Measurements from ENCODE around the gene DCC.

DCC gene

GRCh38 chr18:52610451-52611115 lies 270.6 kb downstream of the DCC start:
- no peak for DNase-seq

DNA sequence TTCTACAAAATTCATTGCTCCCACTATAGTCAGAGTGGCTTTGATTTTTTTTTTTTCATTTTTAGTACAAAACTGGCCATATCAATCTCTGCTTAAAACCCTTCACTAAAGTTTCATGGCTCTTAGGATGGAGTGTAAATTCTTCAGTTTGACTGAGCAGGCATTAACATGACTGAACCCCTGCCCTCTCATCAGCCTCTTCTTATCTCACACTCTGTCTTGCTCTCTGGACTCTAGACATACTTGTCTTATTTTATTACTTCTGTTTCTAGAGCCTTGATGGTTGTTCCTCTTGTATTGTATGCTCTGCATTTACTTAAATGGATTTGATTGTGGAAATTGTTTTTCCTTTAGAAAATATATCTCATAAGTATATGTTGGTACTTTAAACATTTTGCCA lies 272.4 kb downstream of the DCC start:
- DNase-seq, result no peak

DNA sequence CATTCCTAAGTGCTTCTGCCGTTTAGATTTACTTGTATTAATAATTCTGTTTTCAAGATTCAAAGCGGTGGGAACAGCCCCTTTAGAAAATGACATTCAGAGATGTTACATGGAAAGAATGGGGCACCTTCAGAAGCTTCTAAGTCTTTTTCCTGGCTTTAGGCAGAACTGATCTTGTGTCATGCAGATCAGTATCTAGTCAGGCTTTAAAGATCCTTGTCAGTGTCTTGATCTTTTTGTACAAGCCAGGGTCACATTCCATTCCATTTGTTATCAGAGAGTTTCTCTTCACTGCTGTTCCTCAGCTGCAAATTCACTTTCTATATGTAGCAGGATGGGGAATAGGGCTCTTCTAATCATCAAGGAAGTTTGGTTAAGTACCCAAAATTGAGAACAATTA lies 275.3 kb downstream of the DCC start:
- no peak for DNase-seq

DNA sequence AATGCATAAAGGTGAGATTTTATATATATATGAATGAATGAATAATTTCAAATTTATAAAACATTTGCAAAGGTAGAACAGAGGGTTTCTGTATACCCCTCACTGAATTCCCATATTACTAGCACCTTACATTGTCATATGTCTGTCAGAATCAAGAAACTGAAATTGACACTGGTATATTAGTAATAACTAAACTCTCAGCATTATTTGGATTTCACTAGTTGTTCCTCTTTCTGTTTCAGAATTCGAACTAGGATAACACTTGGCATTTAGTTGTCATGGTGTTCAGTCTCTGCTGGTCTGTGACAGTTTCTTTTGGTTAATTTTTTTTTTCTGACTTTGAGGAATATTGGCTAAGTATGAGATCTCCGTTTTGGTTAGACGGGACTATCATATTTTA lies 275.9 kb downstream of the DCC start:
- DNase-seq, result no peak

DNA sequence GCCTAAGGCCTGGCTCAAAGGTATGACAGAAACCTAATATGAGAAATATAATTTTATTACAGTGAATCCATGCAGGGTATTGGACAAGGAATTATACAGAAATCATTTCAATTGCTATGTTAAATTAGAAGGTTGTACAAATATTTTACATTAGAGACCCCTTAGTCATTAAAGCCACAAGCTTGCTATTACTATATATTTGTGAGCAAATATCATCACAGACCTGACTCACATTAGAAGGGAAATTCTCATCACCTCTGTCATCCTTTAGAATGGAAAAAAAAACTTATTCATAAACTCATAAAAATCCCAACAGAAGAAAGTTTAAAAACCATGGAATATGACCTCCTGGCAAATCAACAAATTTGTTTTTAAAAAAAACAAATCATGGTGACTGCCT lies 277.9 kb downstream of the DCC start:
- no peak for DNase-seq

- no peak for DNase-seq
Measured at GRCh38 chr18:52620926-52621439, 281.0 kb downstream of the DCC start.

DNA sequence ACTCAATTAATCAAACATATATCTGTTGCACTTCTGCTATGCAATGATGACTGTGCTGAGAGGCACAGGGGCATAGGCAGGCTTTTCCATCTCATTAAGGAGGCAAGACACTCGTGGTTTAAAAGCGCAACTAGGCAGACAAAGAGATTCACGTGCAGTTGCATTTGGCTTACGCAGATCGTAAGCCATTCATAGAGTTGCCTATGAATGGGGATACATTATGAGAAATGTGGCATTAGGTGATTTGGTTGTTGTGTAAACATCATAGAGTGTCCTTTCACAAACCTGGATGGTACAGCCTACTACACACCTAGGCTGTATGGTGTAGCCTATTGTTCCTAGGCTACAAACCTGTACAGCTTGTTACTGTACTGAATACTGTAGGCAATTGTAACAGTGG lies 284.7 kb downstream of the DCC start:
- DNase-seq, result no peak

DNA sequence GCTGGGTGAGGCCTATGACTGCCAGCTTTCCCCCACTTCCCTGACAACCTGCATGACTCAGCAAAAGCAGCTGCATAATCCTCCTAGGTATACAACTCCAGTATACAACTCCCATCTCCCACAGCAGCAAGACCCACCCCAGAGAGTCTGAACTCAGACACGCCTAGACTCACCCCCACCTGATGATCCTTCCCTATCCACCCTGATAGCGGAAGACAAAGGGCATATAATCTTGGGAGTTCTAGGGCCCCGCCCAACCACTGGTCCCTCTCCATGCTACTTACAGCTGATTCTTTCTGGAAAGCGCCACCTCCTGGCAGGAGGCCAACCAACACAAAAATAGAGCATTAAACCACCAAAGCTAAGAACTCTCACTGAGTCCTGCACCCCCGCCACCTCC lies 296.5 kb downstream of the DCC start:
- DNase-seq, result no peak

DNA sequence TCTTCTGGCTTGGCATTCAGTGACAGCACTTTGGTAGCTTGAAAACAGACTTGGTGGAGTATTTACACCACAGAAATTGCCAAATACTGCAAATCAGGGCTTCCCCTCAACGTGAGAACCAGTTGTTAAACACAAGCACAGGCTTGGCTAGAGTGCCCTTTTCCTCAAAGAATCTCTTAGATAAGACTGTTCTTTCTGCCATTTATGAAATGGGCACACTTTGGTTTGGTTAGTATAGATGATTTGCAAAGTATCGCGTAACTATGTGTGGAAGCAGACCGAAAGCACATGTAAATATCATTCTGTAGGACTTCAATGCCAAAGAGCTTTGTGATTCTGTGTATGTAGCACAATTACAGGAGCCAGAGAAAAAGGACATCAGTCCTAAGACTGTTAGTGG lies 308.2 kb downstream of the DCC start:
- DNase-seq, result no peak

DNA sequence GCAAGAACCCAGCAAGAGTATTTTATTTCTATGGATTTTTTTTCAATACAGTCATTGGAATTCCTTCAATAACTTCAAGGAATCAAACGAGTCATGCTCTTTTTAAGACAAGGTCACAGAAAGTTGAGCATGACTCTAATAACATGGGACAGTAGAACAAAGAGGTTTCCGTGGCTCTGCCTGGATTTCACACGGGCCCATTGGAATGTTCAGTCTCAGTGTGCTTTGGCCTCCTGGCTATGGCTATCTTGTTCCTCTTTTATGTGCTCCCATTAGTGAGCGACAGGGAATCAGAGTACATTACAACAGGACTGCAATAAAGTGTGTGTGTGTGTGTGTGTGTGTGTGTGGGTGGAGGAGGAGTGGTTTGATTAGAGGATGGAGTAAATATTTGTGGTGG lies 312.4 kb downstream of the DCC start:
- no peak for DNase-seq

DNA sequence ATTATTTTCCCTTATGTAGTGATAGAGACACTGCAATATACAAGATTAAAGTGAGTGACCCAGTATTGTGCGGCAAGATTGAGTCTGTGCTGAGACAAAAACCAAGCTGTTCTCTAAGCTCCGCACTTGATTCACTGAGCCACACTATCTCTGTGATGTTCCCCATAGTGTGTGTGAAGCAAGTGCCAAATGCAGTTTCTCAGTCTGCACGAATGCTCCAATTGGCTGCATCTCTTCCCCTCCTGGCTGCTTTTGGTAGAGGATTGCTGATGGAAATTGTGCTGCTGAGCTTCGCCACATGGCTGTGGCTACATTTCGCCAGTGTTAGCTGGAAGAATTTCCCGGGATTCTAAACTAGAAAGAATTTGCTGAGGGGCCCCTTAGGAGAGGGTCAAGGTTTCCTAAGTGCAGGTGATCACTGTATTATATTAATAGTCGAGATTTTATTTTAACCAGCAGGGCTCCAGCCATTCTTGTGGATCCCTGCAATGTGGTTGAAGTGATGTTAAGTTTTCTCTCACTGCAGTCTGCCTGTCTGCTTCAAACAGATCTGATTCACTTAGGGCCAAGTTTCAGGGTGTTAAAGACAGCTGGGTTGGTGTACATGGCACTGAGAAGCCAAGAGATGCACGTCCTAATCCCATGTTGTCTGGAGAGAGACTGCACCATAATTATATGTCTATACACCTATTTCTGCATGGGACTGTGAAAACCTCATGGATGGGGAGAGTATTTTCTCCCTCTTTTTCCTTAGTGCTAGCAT lies 317.2 kb downstream of the DCC start:
- no peak for DNase-seq

GRCh38 chr18:52667463-52668065 lies 327.6 kb downstream of the DCC start:
- no peak for DNase-seq

GRCh38 chr18:52670896-52671295 lies 330.9 kb downstream of the DCC start:
- DNase-seq, result no peak

DNA sequence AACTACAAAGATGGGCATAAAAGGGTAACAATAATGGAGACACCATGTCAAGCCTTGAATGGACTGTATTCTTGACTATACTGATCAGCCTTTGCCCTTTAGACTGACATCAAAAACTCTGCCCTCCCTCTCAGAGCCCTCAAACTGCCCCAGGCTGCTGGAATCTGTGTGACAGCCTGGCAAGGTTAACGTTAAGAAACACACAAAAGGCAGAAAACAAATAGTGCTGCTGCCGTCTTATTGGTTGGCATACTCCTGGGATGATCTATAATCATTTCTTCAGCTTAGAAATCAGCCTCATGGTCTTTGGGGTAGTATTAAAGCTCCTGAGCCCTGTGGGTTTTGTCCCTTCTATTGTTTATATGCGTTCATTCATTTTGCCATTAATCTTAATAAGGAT lies 338.0 kb downstream of the DCC start:
- no peak for DNase-seq

GRCh38 chr18:52678551-52678950 lies 338.6 kb downstream of the DCC start:
- DNase-seq, result no peak

- no peak for DNase-seq
Measured at GRCh38 chr18:52679354-52679753, 339.4 kb downstream of the DCC start.

GRCh38 chr18:52682260-52682659 lies 342.3 kb downstream of the DCC start:
- DNase-seq, result no peak

DNA sequence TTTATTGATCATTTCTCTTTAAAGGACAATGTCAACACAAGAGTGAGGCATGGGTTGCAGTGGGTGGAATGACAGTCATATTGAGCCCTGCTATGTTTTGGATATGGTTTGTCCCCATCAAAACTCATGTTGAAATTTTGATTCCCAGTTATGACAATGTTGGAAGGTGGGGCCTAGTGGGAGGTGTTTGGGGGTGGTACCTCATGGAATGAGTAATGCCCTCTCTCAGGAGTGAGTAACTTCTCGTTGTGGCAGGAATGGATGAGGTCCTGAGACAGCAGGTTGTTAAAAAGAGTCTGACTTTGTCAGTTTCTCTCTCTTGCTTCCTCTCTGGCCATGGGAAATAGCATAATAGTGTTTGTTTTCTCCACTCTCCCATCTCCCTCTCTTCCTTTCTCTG lies 345.3 kb downstream of the DCC start:
- DNase-seq, result no peak

DNA sequence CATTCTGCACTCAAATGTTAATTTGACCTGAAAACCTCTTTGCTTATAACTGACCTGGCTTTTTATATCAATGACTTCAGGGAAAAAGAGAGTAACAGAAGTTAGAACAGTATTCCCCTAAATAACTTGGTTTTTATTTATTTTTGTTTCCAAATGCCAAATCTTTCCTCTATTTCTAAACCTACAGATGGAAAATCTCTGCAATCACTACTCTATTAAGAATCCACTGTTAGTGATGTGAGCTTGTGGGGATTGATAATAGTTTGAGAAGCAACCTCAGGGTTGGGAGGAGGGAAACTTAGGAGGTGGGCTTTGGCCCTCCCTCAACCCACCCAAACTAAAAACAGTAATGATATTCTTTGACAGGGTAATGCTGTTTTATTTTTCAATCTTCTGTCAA lies 351.8 kb downstream of the DCC start:
- no peak for DNase-seq

DNA sequence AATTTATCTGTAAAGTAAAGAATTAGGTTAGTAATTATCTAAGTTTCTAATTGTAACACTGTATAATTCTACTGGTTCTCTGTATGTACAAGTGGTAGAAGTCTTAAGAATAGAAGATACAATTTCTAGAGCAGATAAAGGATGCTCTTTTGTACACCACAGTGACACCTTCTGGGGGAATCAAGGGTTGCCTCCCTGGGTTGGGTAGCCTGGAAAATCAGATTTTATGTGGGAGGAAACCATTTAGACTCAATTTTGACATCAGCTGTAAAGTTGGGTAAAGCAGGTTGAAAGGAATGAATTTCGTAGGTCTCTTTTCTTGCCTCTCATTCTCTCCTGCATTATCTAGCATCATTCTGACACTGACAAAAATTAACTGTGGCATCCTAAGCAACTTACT lies 354.8 kb downstream of the DCC start:
- no peak for DNase-seq

- DNase-seq, result no peak
Measured at GRCh38 chr18:52700116-52700515, 360.1 kb downstream of the DCC start.

DNA sequence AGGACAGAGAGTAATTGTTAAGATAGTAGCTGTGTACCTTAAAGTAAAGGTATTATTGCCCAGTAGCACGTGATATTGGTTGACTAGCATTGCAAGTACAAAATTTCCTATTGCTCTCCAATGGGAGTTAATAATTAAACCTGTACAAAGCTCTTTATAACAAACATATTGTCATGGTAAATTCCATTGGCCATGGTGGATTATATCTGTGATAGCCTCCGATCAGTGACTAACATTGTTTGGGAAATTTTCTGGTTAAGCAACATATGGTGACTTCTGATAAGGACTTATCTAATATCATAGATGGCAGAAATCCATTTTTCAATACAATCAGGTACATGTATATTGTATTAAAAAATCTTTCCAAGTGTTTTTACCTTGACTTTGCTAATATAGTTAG lies 360.8 kb downstream of the DCC start:
- DNase-seq, result no peak

GRCh38 chr18:52701219-52701935 lies 361.4 kb downstream of the DCC start:
- DNase-seq, result no peak

DNA sequence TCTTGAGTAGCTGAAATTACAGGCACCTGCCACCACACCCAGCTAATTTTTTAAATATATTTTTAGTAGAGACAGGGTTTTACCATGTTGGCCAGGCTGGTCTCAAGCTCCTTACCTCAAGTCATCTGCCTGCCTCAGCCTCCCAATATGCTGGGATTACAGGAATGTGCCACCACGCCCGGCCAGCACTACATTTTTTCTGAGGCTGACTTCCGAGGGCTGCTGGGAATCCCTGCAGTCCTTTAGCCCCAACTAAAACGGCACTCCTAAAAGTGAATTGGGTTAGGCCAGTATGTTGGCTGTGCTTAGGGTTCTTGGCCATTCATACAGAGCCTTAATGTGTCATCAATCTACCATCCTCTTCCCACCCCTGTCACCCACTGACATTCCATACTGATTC lies 375.4 kb downstream of the DCC start:
- no peak for DNase-seq

Measured in right forelimb (tissue), 1 donor.